Retinal pigment epithelial cell (primary cell): ENCODE measurements around the gene VPS37C.

Source experiments
- DNase-seq: peaks from one replicate; pipeline ENCODE4 v3.0.0-alpha.2; 2010; ENCODE audit warnings: low read depth
- H3K4me3 ChIP-seq: 2 replicates; pipeline ENCODE4 v1.5.1; 2011; ENCODE audit warnings: mild to moderate bottlenecking, low read length, control low read depth, moderate library complexity
- TF ChIP-seq, protein P1 (sequence below): conservative IDR thresholded peaks from 2 replicates; pipeline ENCODE4 v1.5.1; 2011; ENCODE audit warnings: low read depth, low read length, control low read depth, inconsistent platforms

VPS37C gene

DNA sequence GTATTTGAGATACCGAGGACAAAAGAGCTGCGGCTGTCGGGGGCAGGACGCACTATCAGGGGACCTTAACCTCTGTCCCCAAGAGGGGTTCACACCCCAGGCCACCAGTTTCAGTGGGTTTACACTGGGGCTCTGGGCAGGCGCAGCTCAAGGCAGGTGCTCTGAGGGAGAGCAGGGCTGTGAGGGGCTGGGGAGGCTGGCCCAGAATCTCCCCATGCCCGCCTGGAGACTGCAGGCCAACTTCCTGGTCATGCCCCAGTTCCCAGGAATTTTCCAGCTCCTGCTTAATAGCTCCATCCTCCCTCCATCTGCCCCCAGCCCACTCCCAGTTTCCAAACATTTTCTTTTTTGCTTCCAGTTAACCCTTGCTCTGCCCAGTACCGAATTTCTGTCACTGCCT, 34.5 kb upstream of the VPS37C start:
- DNase-seq: no peak
- TF ChIP-seq, protein P1, sequence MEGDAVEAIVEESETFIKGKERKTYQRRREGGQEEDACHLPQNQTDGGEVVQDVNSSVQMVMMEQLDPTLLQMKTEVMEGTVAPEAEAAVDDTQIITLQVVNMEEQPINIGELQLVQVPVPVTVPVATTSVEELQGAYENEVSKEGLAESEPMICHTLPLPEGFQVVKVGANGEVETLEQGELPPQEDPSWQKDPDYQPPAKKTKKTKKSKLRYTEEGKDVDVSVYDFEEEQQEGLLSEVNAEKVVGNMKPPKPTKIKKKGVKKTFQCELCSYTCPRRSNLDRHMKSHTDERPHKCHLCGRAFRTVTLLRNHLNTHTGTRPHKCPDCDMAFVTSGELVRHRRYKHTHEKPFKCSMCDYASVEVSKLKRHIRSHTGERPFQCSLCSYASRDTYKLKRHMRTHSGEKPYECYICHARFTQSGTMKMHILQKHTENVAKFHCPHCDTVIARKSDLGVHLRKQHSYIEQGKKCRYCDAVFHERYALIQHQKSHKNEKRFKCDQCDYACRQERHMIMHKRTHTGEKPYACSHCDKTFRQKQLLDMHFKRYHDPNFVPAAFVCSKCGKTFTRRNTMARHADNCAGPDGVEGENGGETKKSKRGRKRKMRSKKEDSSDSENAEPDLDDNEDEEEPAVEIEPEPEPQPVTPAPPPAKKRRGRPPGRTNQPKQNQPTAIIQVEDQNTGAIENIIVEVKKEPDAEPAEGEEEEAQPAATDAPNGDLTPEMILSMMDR: no peak
- H3K4me3 ChIP-seq: no peak overlapping the region

DNA sequence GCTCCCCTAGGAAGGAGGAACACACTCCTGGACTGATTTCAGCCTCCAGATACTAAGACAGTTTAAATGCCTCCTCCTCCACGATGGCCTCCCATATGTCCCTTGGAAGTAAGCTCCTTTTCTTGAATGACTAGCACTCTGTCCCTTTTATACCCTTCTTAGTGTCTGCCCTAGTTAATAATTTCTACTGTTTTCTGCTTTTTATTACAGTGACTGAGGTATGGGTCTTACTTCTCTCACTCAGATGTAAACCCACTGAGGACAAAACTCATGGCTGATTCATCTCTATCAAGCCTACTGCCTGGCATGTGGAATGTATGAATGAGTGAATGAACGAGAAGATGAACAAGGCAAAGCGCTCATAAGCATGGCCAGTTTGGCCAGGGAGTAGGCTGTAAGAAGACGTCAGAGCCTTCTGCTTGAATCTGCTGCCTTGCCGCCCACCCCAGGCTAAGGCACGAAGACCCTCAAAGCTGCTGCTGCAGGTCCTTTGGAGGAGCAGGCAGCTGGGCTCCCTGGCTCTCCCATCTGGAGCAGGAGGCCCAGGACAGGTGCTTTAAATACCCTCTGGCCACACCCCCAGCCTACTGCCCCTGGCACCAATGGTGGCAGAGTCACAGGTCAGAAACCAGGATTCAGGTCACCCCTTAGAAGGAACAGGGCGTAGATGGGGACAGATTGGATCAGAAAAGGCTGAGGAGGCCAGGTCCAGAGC, 33.9 kb upstream of the VPS37C start:
- H3K4me3 ChIP-seq: no peak overlapping the region
- TF ChIP-seq, protein P1: no peak

GRCh38 chr11:61194169-61194671, 33.0 kb upstream of the VPS37C start:
- TF ChIP-seq, protein P1: no peak
- DNase-seq: no peak
- H3K4me3 ChIP-seq: no peak overlapping the region

More for the DNA sequence above, 33.9 kb upstream of the VPS37C start:
- no peak for DNase-seq

GRCh38 chr11:61193596-61193995, 32.4 kb upstream of the VPS37C start:
- TF ChIP-seq, protein P1: no peak
- DNase-seq: no peak
- H3K4me3 ChIP-seq: no peak overlapping the region

DNA sequence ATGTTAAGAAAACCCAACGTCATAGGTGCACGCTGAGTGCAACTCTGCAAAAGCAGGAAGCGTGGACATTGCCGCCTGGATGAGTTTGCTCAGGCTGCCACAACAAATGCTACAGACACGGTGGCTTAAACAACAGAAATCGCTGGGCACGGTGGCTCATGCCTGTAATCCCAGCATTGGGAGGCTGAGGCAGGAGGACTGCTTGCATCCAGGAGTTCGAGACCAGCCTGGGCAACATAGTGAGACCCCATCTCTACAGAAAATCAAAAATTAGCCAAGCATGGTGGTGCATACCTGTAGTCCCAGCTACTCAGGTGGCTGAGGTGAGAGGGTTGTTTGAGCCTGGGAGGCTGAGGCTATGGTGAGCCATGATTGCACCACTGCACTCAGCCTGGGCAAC, 28.7 kb upstream of the VPS37C start:
- no peak overlapping the region for H3K4me3 ChIP-seq
- DNase-seq: no peak
- TF ChIP-seq, protein P1: no peak

DNA sequence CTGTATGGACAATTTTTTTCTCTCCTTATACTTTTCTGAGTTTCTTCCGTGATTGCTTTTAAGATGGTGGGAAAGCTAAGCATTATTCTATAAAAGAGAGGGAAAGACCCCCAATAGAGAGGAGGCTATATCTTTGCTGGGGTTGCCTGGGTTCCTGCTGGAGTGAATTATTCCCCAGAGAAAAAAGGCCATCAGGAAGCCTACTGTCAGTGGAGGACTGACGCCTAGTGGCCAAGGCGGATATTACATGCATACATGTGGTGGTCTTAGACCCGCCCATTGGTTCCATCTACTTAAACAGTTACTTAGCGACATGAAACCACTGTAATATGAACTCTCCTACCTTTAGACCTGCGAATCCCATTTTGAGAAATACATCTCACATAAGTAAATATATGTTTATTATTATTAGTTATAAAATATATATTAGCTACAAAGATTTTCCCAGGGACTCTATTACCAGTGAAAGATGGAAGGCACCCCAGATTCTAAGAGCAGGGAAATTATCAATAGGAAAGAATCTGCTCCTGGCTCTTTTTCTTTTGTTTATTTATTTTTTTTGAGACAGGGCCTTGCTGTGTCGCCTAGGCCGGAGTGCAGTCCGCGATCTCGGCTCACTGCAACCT, 26.4 kb upstream of the VPS37C start:
- DNase-seq: peak; percentile 32
- TF ChIP-seq, protein P1: peak; percentile 98
- no peak overlapping the region for H3K4me3 ChIP-seq

- DNase-seq: no peak
- no peak overlapping the region for H3K4me3 ChIP-seq
- TF ChIP-seq, protein P1: no peak
Measured at GRCh38 chr11:61186504-61186903, 25.3 kb upstream of the VPS37C start.
